ENCODE measurements around the gene SPTBN4.

- TF ChIP-seq CTCF (IDR thresholded peaks at IDR 0.05) (no peak), POLR2A (IDR thresholded peaks at IDR 0.05) (no peak)
Observed at GRCh38 chr19:40580619-40581018, 113.8 kb downstream of the SPTBN4 start.

All from body of pancreas (tissue), 4 donors.